22Rv1 (cell line): ENCODE data around the gene PARVB.

Experiments used
- H3K27ac ChIP-seq: fragments of 450-650 bp; 2 replicates; pipeline ENCODE4 v1.5.1; 2017
- ZFX ChIP-seq: fragments of 450-650 bp; IDR thresholded peaks from 2 replicates; pipeline ENCODE4 v1.6.1; 2017; ENCODE audit warnings: antibody characterized with exemption, borderline replicate concordance
- TF ChIP-seq, protein P1 (sequence below): fragments of 450-650 bp; IDR thresholded peaks from 2 replicates; pipeline ENCODE4 v1.5.1; 2017; ENCODE audit warnings: mild to moderate bottlenecking

PARVB gene

DNA sequence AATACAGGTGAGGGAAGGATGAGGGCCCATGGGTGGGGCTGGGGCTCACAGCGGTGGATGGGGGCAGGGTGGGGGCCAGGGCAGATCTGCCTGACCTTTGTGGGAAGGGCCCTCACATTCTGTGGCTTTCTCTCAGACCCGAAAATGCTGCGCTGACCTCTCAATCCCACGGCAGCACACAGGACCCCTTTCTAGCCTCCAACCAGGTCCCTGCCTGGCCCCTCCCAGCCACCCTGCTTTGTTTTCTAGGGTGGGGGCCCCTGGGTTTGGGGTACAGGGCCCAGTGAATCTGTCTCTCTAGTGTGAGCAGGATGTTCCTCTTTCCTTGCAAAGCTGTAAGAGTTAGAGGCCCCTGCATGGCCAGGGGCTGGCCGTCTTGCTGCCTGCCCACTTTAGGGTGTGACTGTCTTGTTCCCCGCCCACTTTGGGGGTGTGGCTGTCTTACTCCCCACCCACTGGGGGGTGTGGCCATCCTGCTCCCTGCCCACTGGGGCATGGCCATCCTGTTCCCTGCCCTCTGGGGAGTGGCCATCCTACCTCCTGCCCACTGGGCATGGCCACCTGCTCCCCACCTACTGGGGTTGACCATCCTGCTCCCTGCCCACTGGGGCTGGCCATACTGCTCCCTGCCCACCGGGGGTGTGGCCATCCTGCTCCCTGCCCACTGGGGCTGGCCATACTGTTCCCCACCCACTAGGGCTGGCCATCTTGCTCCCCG is 168.2 kb downstream of the PARVB start:
- TF ChIP-seq ZFX, result no peak
- TF ChIP-seq, protein P1, sequence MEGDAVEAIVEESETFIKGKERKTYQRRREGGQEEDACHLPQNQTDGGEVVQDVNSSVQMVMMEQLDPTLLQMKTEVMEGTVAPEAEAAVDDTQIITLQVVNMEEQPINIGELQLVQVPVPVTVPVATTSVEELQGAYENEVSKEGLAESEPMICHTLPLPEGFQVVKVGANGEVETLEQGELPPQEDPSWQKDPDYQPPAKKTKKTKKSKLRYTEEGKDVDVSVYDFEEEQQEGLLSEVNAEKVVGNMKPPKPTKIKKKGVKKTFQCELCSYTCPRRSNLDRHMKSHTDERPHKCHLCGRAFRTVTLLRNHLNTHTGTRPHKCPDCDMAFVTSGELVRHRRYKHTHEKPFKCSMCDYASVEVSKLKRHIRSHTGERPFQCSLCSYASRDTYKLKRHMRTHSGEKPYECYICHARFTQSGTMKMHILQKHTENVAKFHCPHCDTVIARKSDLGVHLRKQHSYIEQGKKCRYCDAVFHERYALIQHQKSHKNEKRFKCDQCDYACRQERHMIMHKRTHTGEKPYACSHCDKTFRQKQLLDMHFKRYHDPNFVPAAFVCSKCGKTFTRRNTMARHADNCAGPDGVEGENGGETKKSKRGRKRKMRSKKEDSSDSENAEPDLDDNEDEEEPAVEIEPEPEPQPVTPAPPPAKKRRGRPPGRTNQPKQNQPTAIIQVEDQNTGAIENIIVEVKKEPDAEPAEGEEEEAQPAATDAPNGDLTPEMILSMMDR, result no peak
- no peak overlapping the region for H3K27ac ChIP-seq

DNA sequence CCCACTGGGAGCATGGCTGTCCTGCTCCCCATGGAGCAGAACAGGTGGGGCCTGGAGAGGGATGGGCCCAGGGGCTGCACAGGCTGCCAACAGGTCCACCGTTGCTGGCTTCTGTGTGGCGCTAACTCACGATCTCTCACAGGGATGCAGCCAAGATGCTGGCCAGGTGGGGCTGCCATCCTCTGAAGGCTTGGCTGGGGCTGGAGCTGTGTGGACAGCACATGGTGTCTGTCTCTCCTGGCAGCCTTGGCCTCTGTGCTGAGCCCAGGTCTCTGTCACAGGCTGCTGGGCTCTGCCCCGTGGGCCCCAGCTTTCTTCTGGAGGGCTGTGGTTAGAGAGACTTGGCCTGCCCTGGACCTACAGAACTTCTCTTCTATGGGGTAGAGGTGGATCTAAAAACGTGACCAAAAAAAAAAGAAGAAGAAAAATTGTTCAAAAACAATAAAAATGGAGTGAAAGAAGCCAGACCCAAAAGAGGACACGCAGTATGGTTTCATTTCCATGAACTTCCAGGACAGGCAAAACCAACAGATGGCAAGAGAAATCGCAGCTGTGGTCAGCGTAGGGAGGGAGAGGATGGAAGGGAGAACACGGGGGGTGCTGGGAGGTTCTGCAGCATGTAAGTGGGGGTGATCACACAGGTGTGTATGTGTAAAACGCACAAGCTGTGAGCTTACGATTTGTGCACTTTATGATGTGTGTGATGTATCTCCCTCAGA is 168.9 kb downstream of the PARVB start:
- no peak overlapping the region for H3K27ac ChIP-seq
- TF ChIP-seq, protein P1, result no peak
- TF ChIP-seq ZFX, result no peak

DNA sequence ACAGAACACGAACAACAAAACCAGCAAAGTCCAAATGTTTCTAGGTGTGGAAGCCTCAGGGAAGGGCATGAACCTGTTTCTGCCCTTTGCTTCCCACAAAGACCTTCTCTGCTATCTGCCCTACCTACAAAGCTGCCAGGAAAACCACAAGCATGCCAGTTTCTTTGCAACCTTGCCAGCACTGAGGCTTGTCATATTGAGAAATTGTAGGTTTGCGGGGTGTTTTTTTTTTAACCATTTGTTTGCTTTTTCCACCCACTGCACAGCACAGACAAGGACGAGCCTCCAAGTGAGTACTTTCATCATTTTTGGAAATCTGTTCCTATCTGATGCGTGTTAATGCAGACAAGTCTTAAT is 169.4 kb downstream of the PARVB start:
- H3K27ac ChIP-seq, result no peak overlapping the region
- TF ChIP-seq ZFX, result no peak
- TF ChIP-seq, protein P1, result no peak

DNA sequence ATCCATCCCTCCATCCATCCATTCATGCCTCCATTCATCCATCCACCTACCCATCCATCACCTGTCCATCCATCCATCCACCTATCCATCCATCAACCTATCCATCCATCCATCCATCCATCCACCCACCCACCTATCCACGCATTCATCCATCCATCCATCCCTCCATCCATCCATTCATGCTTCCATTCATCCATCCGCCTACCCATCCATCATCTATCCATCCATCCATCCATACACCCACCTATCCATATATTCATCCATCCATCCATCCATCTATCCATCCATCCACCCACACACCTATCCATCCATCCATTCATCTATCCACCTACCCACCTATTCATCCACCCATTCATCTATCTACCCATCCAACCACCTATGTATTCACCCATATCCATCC is 170.5 kb downstream of the PARVB start:
- no peak for TF ChIP-seq ZFX
- TF ChIP-seq, protein P1, result no peak
- H3K27ac ChIP-seq, result no peak overlapping the region

DNA sequence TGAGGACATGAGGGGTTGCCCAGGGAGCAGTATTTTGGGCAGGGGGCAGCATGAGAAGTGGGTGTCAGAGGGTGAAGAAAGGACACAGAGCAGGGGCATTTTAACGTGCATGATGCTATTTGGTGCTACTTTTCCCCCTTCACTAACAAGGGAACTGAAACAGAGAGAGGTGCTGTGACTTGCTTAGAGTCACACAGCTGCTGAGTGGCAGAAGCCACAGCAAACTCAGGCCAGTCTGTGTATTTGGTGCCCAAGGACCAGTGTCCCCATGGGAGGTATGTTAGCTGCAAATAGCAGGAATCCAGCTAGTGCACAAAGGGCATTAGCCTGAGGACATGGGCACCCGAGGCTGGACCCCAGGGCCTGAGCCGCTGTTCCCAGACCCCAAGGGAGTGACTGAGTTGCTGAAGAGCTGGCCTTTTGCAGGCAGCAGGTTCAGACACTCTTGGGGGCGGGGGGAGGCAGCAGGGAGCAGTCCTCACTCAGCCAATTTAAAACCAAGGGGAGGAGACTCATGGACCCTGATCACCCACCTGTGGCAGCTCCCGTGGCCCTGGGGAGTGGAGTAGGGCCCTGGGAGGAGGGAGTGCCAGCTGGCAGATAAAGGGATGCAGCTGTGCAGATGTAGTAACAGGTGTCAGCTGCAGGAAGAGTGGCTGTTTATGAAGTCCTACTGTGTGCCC is 171.2 kb downstream of the PARVB start:
- no peak overlapping the region for H3K27ac ChIP-seq
- TF ChIP-seq, protein P1, result no peak
- no peak for TF ChIP-seq ZFX

DNA sequence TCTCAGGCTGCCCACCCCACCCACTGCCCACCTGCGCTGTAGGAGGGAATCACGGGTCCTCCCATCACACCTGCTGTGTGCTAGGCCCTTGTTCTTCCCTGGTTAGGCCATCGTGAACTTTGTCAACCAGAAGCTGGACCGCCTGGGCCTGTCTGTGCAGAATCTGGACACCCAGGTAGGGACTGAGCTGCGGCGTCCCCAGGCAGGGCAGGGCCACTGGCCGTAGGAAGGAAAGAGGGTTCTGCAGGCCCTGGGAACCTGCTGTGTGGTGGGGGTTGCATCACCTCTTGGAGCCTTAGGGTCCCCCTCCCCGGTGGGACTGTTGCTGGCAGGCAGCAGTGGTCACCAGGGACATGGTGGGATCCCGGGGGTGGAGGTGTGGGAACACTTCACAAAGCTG is 172.1 kb downstream of the PARVB start:
- no peak overlapping the region for H3K27ac ChIP-seq
- TF ChIP-seq, protein P1, result no peak
- TF ChIP-seq ZFX, result no peak

DNA sequence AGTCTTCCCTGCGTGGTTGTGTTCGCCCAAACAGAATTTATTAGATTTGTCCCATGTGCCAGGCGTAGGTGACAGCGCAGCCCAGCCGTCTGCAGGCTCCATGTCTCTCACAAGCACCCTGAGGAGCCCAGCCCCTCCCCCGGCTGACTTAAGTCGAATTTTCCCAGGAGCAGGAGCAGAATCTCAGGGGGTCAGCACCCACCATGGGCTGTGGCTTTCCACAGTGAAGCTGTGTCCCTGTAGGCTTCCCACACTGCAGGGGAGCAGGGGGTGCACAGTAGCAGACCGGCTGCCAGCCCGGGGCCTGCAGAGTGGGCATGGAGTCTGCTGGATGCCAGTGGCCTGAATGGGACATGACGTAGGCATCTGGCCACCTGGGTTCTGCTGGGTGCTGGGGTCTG is 172.6 kb downstream of the PARVB start:
- TF ChIP-seq ZFX, result no peak
- TF ChIP-seq, protein P1, result no peak
- H3K27ac ChIP-seq, result no peak overlapping the region
